ENCODE data around the gene ITGAE. TPM values are rescaled to one million over a fixed set of nuclear protein-coding genes. Genes with fewer than 3 reads are reported as not detected.
A peak's percentile ranks its signal among the peaks of the same experiment; 100 is the strongest.

Gene ITGAE
- total RNA-seq, 1 donor from 2014 or later: 16.7 TPM

- no peak overlapping the region for H3K27ac ChIP-seq (ENCODE audit: low read depth, low read length)
- H3K27me3 ChIP-seq (ENCODE audit: control insufficient read depth in 3 of 3, insufficient read depth in 3 of 3, low read length in 3 of 3): no peaks in the 10 kb centered on the region
- H3K4me3 ChIP-seq (ENCODE audit: low read length in 3 of 3): no peak overlapping the region
- H3K4me1 ChIP-seq (ENCODE audit: control insufficient read depth in 3 of 3, insufficient read depth in 3 of 3, low read length in 3 of 3): peaks cover 0 to under 1% (median 0%) of the 10 kb centered on the region in 3 donors
- H3K9ac ChIP-seq (ENCODE audit: low read depth in 1 of 3, low read length in 3 of 3): no peak overlapping the region
- H3K9me3 ChIP-seq (ENCODE audit: control insufficient read depth in 3 of 3, low read length in 3 of 3): no peaks in the 10 kb centered on the region
- peaks cover 33 to 50% (median 47%) of the 10 kb centered on the region in 3 donors for H3K36me3 ChIP-seq (ENCODE audit: control insufficient read depth in 3 of 3, insufficient read depth in 3 of 3, low read length in 3 of 3)
These were observed 8.1 kb upstream of the ITGAE start for GRCh38 chr17:3809135-3809534.

- Histone ChIP-seq H3K4me1 (ENCODE audit: control insufficient read depth in 3 of 3, insufficient read depth in 3 of 3, low read length in 3 of 3) (no peaks in the 10 kb centered on the region), H3K4me3 (ENCODE audit: low read length in 3 of 3) (no peak overlapping the region), H3K27ac (ENCODE audit: low read depth, low read length) (no peak overlapping the region), H3K9ac (ENCODE audit: low read depth in 1 of 3, low read length in 3 of 3) (no peak overlapping the region), H3K36me3 (ENCODE audit: control insufficient read depth in 3 of 3, insufficient read depth in 3 of 3, low read length in 3 of 3) (peaks cover 31 to 47% (median 43%) of the 10 kb centered on the region in 3 donors), H3K27me3 (ENCODE audit: control insufficient read depth in 3 of 3, insufficient read depth in 3 of 3, low read length in 3 of 3) (no peaks in the 10 kb centered on the region), H3K9me3 (ENCODE audit: control insufficient read depth in 3 of 3, low read length in 3 of 3) (no peaks in the 10 kb centered on the region)
These were observed 7.7 kb upstream of the ITGAE start for GRCh38 chr17:3808701-3809100.

GRCh38 chr17:3805581-3805980 is 4.6 kb upstream of the ITGAE start:
- Histone ChIP-seq H3K4me3 (ENCODE audit: low read length in 3 of 3) (no peak overlapping the region), H3K27me3 (ENCODE audit: control insufficient read depth in 3 of 3, insufficient read depth in 3 of 3, low read length in 3 of 3) (no peaks in the 10 kb centered on the region), H3K4me1 (ENCODE audit: control insufficient read depth in 3 of 3, insufficient read depth in 3 of 3, low read length in 3 of 3) (no peaks in the 10 kb centered on the region), H3K27ac (ENCODE audit: low read depth, low read length) (no peak overlapping the region), H3K9ac (ENCODE audit: low read depth in 1 of 3, low read length in 3 of 3) (no peak overlapping the region), H3K9me3 (ENCODE audit: control insufficient read depth in 3 of 3, low read length in 3 of 3) (no peaks in the 10 kb centered on the region), H3K36me3 (ENCODE audit: control insufficient read depth in 3 of 3, insufficient read depth in 3 of 3, low read length in 3 of 3) (peaks cover 15 to 25% (median 21%) of the 10 kb centered on the region in 3 donors)

GRCh38 chr17:3804503-3804931 is 3.5 kb upstream of the ITGAE start:
- no peak overlapping the region for H3K9ac ChIP-seq (ENCODE audit: low read depth in 1 of 3, low read length in 3 of 3)
- no peaks in the 10 kb centered on the region for H3K4me1 ChIP-seq (ENCODE audit: control insufficient read depth in 3 of 3, insufficient read depth in 3 of 3, low read length in 3 of 3)
- no peaks in the 10 kb centered on the region for H3K9me3 ChIP-seq (ENCODE audit: control insufficient read depth in 3 of 3, low read length in 3 of 3)
- H3K27ac ChIP-seq (ENCODE audit: low read depth, low read length): no peak overlapping the region
- no peaks in the 10 kb centered on the region for H3K27me3 ChIP-seq (ENCODE audit: control insufficient read depth in 3 of 3, insufficient read depth in 3 of 3, low read length in 3 of 3)
- peaks cover 10 to 17% (median 12%) of the 10 kb centered on the region in 3 donors for H3K36me3 ChIP-seq (ENCODE audit: control insufficient read depth in 3 of 3, insufficient read depth in 3 of 3, low read length in 3 of 3)
- no peak overlapping the region for H3K4me3 ChIP-seq (ENCODE audit: low read length in 3 of 3)

- H3K4me1 ChIP-seq (ENCODE audit: control insufficient read depth in 3 of 3, insufficient read depth in 3 of 3, low read length in 3 of 3): no peaks in the 10 kb centered on the region
These were observed 2.3 kb upstream of the ITGAE start for GRCh38 chr17:3803308-3803640.

GRCh38 chr17:3802461-3803307 is 1.7 kb upstream of the ITGAE start:
- H3K27me3 ChIP-seq (ENCODE audit: control insufficient read depth in 3 of 3, insufficient read depth in 3 of 3, low read length in 3 of 3): no peaks in the 10 kb centered on the region
- peak overlapping the region; percentile 51 for H3K27ac ChIP-seq (ENCODE audit: low read depth, low read length)
- no peaks in the 10 kb centered on the region for H3K4me1 ChIP-seq (ENCODE audit: control insufficient read depth in 3 of 3, insufficient read depth in 3 of 3, low read length in 3 of 3)
- H3K4me3 ChIP-seq (ENCODE audit: low read length in 3 of 3): no peak overlapping the region
- H3K36me3 ChIP-seq (ENCODE audit: control insufficient read depth in 3 of 3, insufficient read depth in 3 of 3, low read length in 3 of 3): peaks cover 4 to 13% (median 6%) of the 10 kb centered on the region in 3 donors
- H3K9me3 ChIP-seq (ENCODE audit: control insufficient read depth in 3 of 3, low read length in 3 of 3): no peaks in the 10 kb centered on the region
- no peak overlapping the region for H3K9ac ChIP-seq (ENCODE audit: low read depth in 1 of 3, low read length in 3 of 3)

More at GRCh38 chr17:3803308-3803640, 2.3 kb upstream of the ITGAE start:
- peaks cover 6 to 17% (median 6%) of the 10 kb centered on the region in 3 donors for H3K36me3 ChIP-seq (ENCODE audit: control insufficient read depth in 3 of 3, insufficient read depth in 3 of 3, low read length in 3 of 3)
- no peaks in the 10 kb centered on the region for H3K27me3 ChIP-seq (ENCODE audit: control insufficient read depth in 3 of 3, insufficient read depth in 3 of 3, low read length in 3 of 3)
- no peak overlapping the region for H3K4me3 ChIP-seq (ENCODE audit: low read length in 3 of 3)
- no peak overlapping the region for H3K9ac ChIP-seq (ENCODE audit: low read depth in 1 of 3, low read length in 3 of 3)
- no peaks in the 10 kb centered on the region for H3K9me3 ChIP-seq (ENCODE audit: control insufficient read depth in 3 of 3, low read length in 3 of 3)
- H3K27ac ChIP-seq (ENCODE audit: low read depth, low read length): no peak overlapping the region

- Histone ChIP-seq H3K4me3 (ENCODE audit: low read length in 3 of 3) (no peak overlapping the region), H3K27ac (ENCODE audit: low read depth, low read length) (no peak overlapping the region), H3K9me3 (ENCODE audit: control insufficient read depth in 3 of 3, low read length in 3 of 3) (no peaks in the 10 kb centered on the region), H3K4me1 (ENCODE audit: control insufficient read depth in 3 of 3, insufficient read depth in 3 of 3, low read length in 3 of 3) (no peaks in the 10 kb centered on the region), H3K36me3 (ENCODE audit: control insufficient read depth in 3 of 3, insufficient read depth in 3 of 3, low read length in 3 of 3) (peaks cover 0 to 9% (median 6%) of the 10 kb centered on the region in 3 donors), H3K27me3 (ENCODE audit: control insufficient read depth in 3 of 3, insufficient read depth in 3 of 3, low read length in 3 of 3) (no peaks in the 10 kb centered on the region), H3K9ac (ENCODE audit: low read depth in 1 of 3, low read length in 3 of 3) (no peak overlapping the region)
These were observed 804 bp upstream of the ITGAE start for GRCh38 chr17:3801792-3802191.

- Histone ChIP-seq H3K27ac (ENCODE audit: low read depth, low read length) (no peak overlapping the region), H3K27me3 (ENCODE audit: control insufficient read depth in 3 of 3, insufficient read depth in 3 of 3, low read length in 3 of 3) (no peaks in the 10 kb centered on the region), H3K4me1 (ENCODE audit: control insufficient read depth in 3 of 3, insufficient read depth in 3 of 3, low read length in 3 of 3) (no peaks in the 10 kb centered on the region), H3K36me3 (ENCODE audit: control insufficient read depth in 3 of 3, insufficient read depth in 3 of 3, low read length in 3 of 3) (peaks cover 0 to 9% (median 5%) of the 10 kb centered on the region in 3 donors), H3K4me3 (ENCODE audit: low read length in 3 of 3) (no peak overlapping the region), H3K9ac (ENCODE audit: low read depth in 1 of 3, low read length in 3 of 3) (no peak overlapping the region), H3K9me3 (ENCODE audit: control insufficient read depth in 3 of 3, low read length in 3 of 3) (no peaks in the 10 kb centered on the region)
These were observed 359 bp upstream of the ITGAE start for GRCh38 chr17:3801347-3801746.

- H3K9ac ChIP-seq (ENCODE audit: low read depth in 1 of 3, low read length in 3 of 3): no peak overlapping the region
- peaks cover 0 to 4% (median 0%) of the 10 kb centered on the region in 3 donors for H3K4me1 ChIP-seq (ENCODE audit: control insufficient read depth in 3 of 3, insufficient read depth in 3 of 3, low read length in 3 of 3)
- H3K4me3 ChIP-seq (ENCODE audit: low read length in 3 of 3): no peak overlapping the region
- peaks cover 0 to 8% (median 2%) of the 10 kb centered on the region in 3 donors for H3K27me3 ChIP-seq (ENCODE audit: control insufficient read depth in 3 of 3, insufficient read depth in 3 of 3, low read length in 3 of 3)
- no peak overlapping the region for H3K27ac ChIP-seq (ENCODE audit: low read depth, low read length)
- H3K36me3 ChIP-seq (ENCODE audit: control insufficient read depth in 3 of 3, insufficient read depth in 3 of 3, low read length in 3 of 3): peaks cover 0 to 7% (median 4%) of the 10 kb centered on the region in 3 donors
- no peaks in the 10 kb centered on the region for H3K9me3 ChIP-seq (ENCODE audit: control insufficient read depth in 3 of 3, low read length in 3 of 3)
These were observed 1.6 kb downstream of the ITGAE start for GRCh38 chr17:3799181-3799945.

All from skeletal muscle tissue (tissue), 4 donors.